NOMO-1 treated with DMSO at 0.1 percent for 48 hours (cell line): ENCODE data around the gene LPCAT1.
A peak's percentile ranks its signal among the peaks of the same experiment; 100 is the strongest.
"Not testable (repeated sequence)": the region's sequence is repeated elsewhere in the genome, so short reads cannot be mapped to it uniquely, and the experiment has no call there.

ENCODE experiments used
- DNase-seq: peaks from one replicate; lab custom pipeline; 2025; ENCODE audit not compliant: unreplicated experiment; lab: John Stamatoyannopoulos, UW

The LPCAT1 gene

GRCh38 chr5:1523793-1524480 is at the start of gene LPCAT1:
Gene LPCAT1, minus strand, starts transcription at chr5:1523960. Its CDS starts 116 bp downstream, at chr5:1523844.
- peak; percentile 81 for DNase-seq

- DNase-seq, result not testable (repeated sequence)
Observed at GRCh38 chr5:1571875-1572274, 48.1 kb upstream of the LPCAT1 start.

GRCh38 chr5:1570975-1571374 is 47.2 kb upstream of the LPCAT1 start:
- DNase-seq, result no peak

- DNase-seq, result no peak
Observed at GRCh38 chr5:1568201-1568979, 44.6 kb upstream of the LPCAT1 start.

- not testable (repeated sequence) for DNase-seq
Observed at GRCh38 chr5:1567527-1568200, 43.9 kb upstream of the LPCAT1 start.

- DNase-seq, result no peak
Observed at GRCh38 chr5:1565737-1566734, 42.3 kb upstream of the LPCAT1 start.

- DNase-seq, result no peak
Observed at GRCh38 chr5:1564824-1565736, 41.3 kb upstream of the LPCAT1 start.

- DNase-seq, result peak; percentile 94
Observed at GRCh38 chr5:1564182-1564748, 40.5 kb upstream of the LPCAT1 start.

GRCh38 chr5:1563617-1564181 is 39.9 kb upstream of the LPCAT1 start:
- no peak for DNase-seq

- no peak for DNase-seq
Observed at GRCh38 chr5:1563051-1563461, 39.3 kb upstream of the LPCAT1 start.

GRCh38 chr5:1562599-1562998 is 38.8 kb upstream of the LPCAT1 start:
- no peak for DNase-seq

GRCh38 chr5:1561402-1561929 is 37.7 kb upstream of the LPCAT1 start:
- DNase-seq, result no peak

- not testable (repeated sequence) for DNase-seq
Observed at GRCh38 chr5:1560499-1560898, 36.7 kb upstream of the LPCAT1 start.

GRCh38 chr5:1558944-1559343 is 35.2 kb upstream of the LPCAT1 start:
- peak; percentile 50 for DNase-seq

GRCh38 chr5:1557114-1557873 is 33.5 kb upstream of the LPCAT1 start:
- no peak for DNase-seq

- DNase-seq, result no peak
Observed at GRCh38 chr5:1555808-1556731, 32.3 kb upstream of the LPCAT1 start.
